AG09309 (cell line): Measurements from ENCODE around the gene CBLC.

Source experiments
- DNase-seq: peaks from one replicate; pipeline ENCODE4 v3.0.0-alpha.2; 2010; ENCODE audit warnings: low read depth
- H3K4me3 ChIP-seq: 2 replicates; pipeline ENCODE4 v1.5.1; 2011; ENCODE audit warnings: mild to moderate bottlenecking, low read depth, low read length, moderate library complexity; ENCODE audit not compliant: control insufficient read depth
- TF ChIP-seq, protein P1 (sequence below): IDR thresholded peaks from 2 replicates; pipeline ENCODE4 v1.5.1; 2011; ENCODE audit warnings: mild to moderate bottlenecking, low read depth, low read length, inconsistent platforms; ENCODE audit not compliant: insufficient read depth, control insufficient read depth; ENCODE audit errors: missing control alignments

Gene CBLC

DNA sequence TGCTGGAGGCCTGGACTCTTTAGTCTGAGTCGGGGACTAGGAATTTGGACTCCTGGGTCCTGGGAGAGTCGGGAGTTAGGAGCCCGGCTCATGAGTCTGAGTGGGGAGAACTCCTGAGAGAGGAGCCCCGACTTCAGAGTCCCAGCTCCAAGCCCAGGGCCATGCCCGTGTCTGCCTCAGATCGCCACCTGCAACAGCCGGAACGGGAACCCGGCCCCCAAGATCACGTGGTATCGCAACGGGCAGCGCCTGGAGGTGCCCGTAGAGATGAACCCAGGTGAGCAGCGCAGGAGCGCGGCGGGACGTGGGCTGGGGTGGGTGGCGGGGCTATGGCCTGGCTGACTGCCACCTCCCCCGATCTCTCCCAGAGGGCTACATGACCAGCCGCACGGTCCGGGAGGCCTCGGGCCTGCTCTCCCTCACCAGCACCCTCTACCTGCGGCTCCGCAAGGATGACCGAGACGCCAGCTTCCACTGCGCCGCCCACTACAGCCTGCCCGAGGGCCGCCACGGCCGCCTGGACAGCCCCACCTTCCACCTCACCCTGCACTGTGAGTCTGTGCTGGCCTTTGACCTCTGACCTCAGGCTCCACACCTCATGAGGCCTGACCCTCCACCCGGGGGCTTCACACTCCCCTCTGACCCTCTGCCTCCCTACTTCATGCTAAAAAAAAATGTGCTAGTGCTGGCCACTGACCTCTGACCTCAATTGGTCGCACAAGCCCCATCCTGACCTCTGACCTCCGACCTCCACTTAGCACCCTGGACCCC is 35.6 kb downstream of the CBLC start:
- TF ChIP-seq, protein P1, sequence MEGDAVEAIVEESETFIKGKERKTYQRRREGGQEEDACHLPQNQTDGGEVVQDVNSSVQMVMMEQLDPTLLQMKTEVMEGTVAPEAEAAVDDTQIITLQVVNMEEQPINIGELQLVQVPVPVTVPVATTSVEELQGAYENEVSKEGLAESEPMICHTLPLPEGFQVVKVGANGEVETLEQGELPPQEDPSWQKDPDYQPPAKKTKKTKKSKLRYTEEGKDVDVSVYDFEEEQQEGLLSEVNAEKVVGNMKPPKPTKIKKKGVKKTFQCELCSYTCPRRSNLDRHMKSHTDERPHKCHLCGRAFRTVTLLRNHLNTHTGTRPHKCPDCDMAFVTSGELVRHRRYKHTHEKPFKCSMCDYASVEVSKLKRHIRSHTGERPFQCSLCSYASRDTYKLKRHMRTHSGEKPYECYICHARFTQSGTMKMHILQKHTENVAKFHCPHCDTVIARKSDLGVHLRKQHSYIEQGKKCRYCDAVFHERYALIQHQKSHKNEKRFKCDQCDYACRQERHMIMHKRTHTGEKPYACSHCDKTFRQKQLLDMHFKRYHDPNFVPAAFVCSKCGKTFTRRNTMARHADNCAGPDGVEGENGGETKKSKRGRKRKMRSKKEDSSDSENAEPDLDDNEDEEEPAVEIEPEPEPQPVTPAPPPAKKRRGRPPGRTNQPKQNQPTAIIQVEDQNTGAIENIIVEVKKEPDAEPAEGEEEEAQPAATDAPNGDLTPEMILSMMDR: no peak
- DNase-seq: no peak
- no peak overlapping the region for H3K4me3 ChIP-seq

DNA sequence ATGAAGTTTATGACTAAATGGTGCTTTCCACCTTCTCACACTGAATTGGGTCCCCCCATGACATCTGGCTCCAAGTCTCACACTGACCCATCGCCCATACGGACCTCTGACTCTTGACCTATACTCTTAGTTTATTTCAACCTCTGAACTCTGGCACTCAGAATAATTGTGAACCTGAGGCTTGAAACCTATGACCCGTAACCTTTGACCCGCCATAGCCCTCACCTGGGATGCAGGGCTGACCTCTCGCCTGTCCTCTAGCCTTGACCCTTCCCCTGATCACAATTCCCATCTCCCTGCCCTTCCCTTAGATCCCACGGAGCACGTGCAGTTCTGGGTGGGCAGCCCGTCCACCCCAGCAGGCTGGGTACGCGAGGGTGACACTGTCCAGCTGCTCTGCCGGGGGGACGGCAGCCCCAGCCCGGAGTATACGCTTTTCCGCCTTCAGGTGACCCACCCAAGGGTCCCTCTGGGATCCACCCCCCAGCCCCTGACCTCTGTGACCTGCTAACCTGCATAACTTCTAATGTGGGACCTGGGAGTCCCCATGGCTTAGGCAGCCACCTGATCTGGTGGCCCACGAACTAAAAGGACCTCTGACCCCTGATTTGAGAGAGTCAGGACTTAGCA is 36.3 kb downstream of the CBLC start:
- TF ChIP-seq, protein P1: no peak
- no peak for DNase-seq
- no peak overlapping the region for H3K4me3 ChIP-seq

DNA sequence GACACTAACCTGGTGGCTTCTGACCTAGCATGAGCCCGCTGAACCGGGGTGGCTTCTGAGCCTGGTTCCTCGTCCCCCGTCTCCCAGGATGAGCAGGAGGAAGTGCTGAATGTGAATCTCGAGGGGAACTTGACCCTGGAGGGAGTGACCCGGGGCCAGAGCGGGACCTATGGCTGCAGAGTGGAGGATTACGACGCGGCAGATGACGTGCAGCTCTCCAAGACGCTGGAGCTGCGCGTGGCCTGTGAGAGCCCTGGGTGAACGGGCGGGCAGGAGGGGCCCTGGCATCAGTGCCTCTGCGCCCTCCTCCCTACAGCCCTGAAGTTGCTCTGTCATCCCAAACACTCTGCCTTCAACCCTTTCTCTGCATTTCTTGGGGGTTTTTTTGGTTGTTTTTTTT is 36.8 kb downstream of the CBLC start:
- DNase-seq: no peak
- TF ChIP-seq, protein P1: no peak
- no peak overlapping the region for H3K4me3 ChIP-seq

DNA sequence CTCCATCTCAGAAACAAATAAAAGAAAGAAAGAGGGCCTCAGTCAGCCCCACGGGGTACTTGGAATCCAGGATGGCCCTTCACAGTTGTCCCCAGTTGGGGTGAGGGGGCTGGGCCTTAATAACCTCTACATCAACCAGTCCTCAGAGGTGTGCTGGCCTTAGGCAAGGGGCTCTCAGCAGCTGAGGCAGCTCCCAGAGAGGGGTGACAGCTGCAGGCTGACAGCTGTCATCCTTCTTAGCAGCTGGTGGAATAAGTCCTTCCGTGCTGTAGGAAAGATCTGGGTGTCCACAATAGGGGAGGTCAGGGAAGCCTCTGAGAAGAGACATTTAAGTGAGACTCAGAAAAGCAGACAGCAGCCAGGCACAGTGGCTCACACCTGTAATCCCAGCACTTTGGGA is 38.6 kb downstream of the CBLC start:
- no peak overlapping the region for H3K4me3 ChIP-seq
- no peak for DNase-seq
- TF ChIP-seq, protein P1: no peak

DNA sequence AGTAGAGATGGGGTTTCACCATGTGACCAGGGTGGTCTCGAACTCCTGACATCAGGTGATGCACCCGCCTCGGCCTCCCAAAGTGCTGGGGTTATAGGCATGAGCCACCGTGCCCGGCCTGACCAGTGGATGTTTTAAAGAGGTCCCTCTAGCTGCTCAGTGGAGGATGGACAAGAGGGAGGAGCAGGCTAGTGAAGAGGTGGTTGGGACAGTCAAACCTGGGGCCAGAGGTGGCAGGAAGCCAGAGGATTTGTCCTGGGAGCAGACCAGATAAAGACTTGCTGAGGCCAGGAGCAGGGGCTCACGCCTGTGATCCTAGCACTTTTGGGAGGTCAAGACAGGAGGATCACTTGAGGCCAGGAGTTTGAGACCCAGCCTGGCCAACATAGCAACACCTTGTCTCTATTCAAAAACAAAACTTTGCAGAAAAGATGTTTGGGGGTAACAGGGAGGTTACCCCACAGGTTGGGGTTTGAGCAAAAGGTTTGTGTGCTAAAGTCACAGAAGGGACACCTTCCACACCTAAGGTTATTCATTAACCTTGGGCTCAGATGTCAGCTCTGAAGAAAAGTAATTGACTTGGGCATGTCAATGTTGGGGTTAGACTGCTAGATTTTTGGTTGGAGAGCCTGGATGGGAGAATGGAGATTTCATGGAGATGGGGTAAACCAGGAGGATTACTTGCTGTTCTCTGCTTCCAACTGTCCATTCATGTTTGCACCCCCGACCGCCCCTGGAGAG is 40.2 kb downstream of the CBLC start:
- TF ChIP-seq, protein P1: no peak
- no peak for DNase-seq
- H3K4me3 ChIP-seq: no peak overlapping the region

DNA sequence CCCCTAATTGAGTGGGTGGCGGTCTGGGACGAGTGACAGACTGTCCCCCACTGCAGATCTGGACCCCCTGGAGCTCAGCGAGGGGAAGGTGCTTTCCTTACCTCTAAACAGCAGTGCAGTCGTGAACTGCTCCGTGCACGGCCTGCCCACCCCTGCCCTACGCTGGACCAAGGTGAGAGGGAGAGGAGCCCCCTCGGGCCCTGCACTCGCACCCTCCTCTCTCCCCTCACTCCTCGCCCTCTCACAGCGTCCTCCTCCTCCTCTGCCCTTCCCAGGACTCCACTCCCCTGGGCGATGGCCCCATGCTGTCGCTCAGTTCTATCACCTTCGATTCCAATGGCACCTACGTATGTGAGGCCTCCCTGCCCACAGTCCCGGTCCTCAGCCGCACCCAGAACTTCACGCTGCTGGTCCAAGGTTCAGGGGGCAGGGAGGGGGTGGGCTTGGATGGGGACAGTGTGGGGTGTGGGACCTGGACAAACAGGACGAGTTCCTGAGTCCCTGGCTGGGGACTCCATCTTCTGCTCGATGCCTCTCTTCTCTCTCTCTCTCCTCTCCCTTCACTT is 40.9 kb downstream of the CBLC start:
- no peak for DNase-seq
- TF ChIP-seq, protein P1: no peak
- no peak overlapping the region for H3K4me3 ChIP-seq
